Measurements from ENCODE around the gene RMND1. TPM values are rescaled to one million over a fixed set of nuclear protein-coding genes. Genes with fewer than 3 reads are reported as not detected.

Gene RMND1
- total and polyA plus RNA-seq, 2 of the 13 experiments (the other 11 are each of a cell fraction or from before 2014, with no cell fraction given) = 34.0 to 72.5 TPM

GRCh38 chr6:151451950-151452749 lies at the start of gene RMND1 (continued):
- peak; percentile 48 for TF ChIP-seq ZNF879 (CRISPR knock-in tag; IDR thresholded peaks at IDR 0.05)
- TF ChIP-seq BATF2 (CRISPR knock-in tag; IDR thresholded peaks at IDR 0.05) = peak; percentile 66; the same call in 1 of the 2 replicates
- TF ChIP-seq TAF15 (IDR thresholded peaks at IDR 0.05; ENCODE audit: low read depth, low read length, poor library complexity, severe bottlenecking) = peak; percentile 91
- TF ChIP-seq TP53 (CRISPR knock-in tag; conservative IDR thresholded peaks at IDR 0.05) = peak; percentile 86; the same call in 1 of the 2 replicates
- no peak; the same call in none of the 2 replicates for TF ChIP-seq TGIF2 (CRISPR knock-in tag; IDR thresholded peaks at IDR 0.05)
- TF ChIP-seq U2AF1 (optimal IDR thresholded peaks at IDR 0.05; ENCODE audit: low read depth, low read length) = peak; percentile 90
- TF ChIP-seq ZKSCAN5 (CRISPR knock-in tag; IDR thresholded peaks at IDR 0.05) = no peak
- no peak for TF ChIP-seq ZNF576 (CRISPR knock-in tag; IDR thresholded peaks at IDR 0.05)
- peak; percentile 97 for TF ChIP-seq ATF7-NPFF (CRISPR knock-in tag; IDR thresholded peaks at IDR 0.05; ENCODE audit: low read depth)
- no peak for TF ChIP-seq FUBP1 (CRISPR knock-in tag; IDR thresholded peaks at IDR 0.05; ENCODE audit: borderline replicate concordance)
- peak; percentile 98 for TF ChIP-seq IKZF5 (CRISPR knock-in tag; IDR thresholded peaks at IDR 0.05)
- peak; percentile 71 for TF ChIP-seq ZNF318 (CRISPR knock-in tag; IDR thresholded peaks at IDR 0.05)
- peak; percentile 98 for TF ChIP-seq ARID2 (CRISPR knock-in tag; IDR thresholded peaks at IDR 0.05; ENCODE audit: borderline replicate concordance)
- no peak for TF ChIP-seq NFIB (CRISPR knock-in tag; IDR thresholded peaks at IDR 0.05; ENCODE audit: borderline replicate concordance)
- 0 out of 2 replicates have a peak, but pooled peaks have one; percentile 14 for TF ChIP-seq RCOR2 (CRISPR knock-in tag; IDR thresholded peaks at IDR 0.05)
- TF ChIP-seq ZNF33A (CRISPR knock-in tag; IDR thresholded peaks at IDR 0.05; ENCODE audit: borderline replicate concordance) = 0 out of 2 replicates have a peak, but pooled peaks have one; percentile 56

Data from HepG2 (cell line).